HepG2 (cell line): ENCODE results near the gene BCL2L11. TPM values are rescaled to one million over a fixed set of nuclear protein-coding genes. Genes with fewer than 3 reads are reported as not detected.
A peak's percentile ranks its signal among the peaks of the same experiment; 100 is the strongest.

Source experiments
- ATF4 ChIP-seq, 2 experiments: fragments of 450-650 bp in 1 of 2; sonication (generic) in 1 of 2; formaldehyde crosslinking; IDR thresholded peaks; 2 replicates each; pipeline versions ENCODE4 v1.5.0 to v1.8.0; 2020 to 2022; ENCODE audit warnings: mild to moderate bottlenecking in 1 of 2, missing genetic modification reagents in 1 of 2
- CBX5 ChIP-seq: sonication (generic); formaldehyde crosslinking; IDR thresholded peaks from 2 replicates; pipeline ENCODE4 v1.4.0; 2020; ENCODE audit warnings: missing genetic modification reagents, borderline replicate concordance
- HDAC1 ChIP-seq: sonication (generic); formaldehyde crosslinking; IDR thresholded peaks from 2 replicates; pipeline ENCODE4 v1.5.1; 2020; ENCODE audit warnings: mild to moderate bottlenecking, missing genetic modification reagents
- IKZF5 ChIP-seq: IDR thresholded peaks from 2 replicates; pipeline ENCODE4 v1.6.1; 2018; ENCODE audit warnings: missing genetic modification reagents, mild to moderate bottlenecking, missing compliant biosample characterization
- IRF2 ChIP-seq: IDR thresholded peaks from 2 replicates; pipeline ENCODE4 v1.6.1; 2018; ENCODE audit warnings: missing genetic modification reagents, missing compliant biosample characterization
- KAT8 ChIP-seq: IDR thresholded peaks from 2 replicates; pipeline ENCODE4 v1.6.1; 2016; ENCODE audit warnings: missing genetic modification reagents, missing compliant biosample characterization
- PRDM10 ChIP-seq: sonication (generic); formaldehyde crosslinking; IDR thresholded peaks from 2 replicates; pipeline ENCODE4 v1.4.0; 2020; ENCODE audit warnings: low read depth, missing genetic modification reagents
- PRMT3 ChIP-seq: sonication (generic); formaldehyde crosslinking; IDR thresholded peaks from 2 replicates; pipeline ENCODE4 v1.8.1; 2022; ENCODE audit warnings: low read depth, mild to moderate bottlenecking, moderate library complexity, missing genetic modification reagents, borderline replicate concordance
- REL ChIP-seq: sonication (generic); formaldehyde crosslinking; conservative IDR thresholded peaks from 2 replicates; pipeline ENCODE4 v1.8.0; 2022; ENCODE audit warnings: mild to moderate bottlenecking, missing genetic modification reagents, moderate library complexity
- STAG1 ChIP-seq: sonication (generic); formaldehyde crosslinking; IDR thresholded peaks from 2 replicates; pipeline ENCODE4 v1.4.0; 2020; ENCODE audit warnings: missing genetic modification reagents
- ZBTB20 ChIP-seq: sonication (generic); formaldehyde crosslinking; IDR thresholded peaks from 2 replicates; pipeline ENCODE4 v1.8.1; 2023; ENCODE audit warnings: missing genetic modification reagents, low read depth, mild to moderate bottlenecking, borderline replicate concordance
- ZFP1 ChIP-seq: IDR thresholded peaks from 2 replicates; pipeline ENCODE4 v1.6.1; 2016
- ZNF138 ChIP-seq: sonication (generic); formaldehyde crosslinking; IDR thresholded peaks from 2 replicates; pipeline ENCODE4 v1.5.0; 2020; ENCODE audit warnings: mild to moderate bottlenecking, low read depth, missing genetic modification reagents
- ZNF18 ChIP-seq: sonication (generic); formaldehyde crosslinking; IDR thresholded peaks from 2 replicates; pipeline ENCODE4 v1.8.0; 2022; ENCODE audit warnings: mild to moderate bottlenecking, missing genetic modification reagents; ENCODE audit not compliant: insufficient replicate concordance
- ZNF367 ChIP-seq: sonication (generic); formaldehyde crosslinking; IDR thresholded peaks from 2 replicates; pipeline ENCODE4 v1.4.0; 2020; ENCODE audit warnings: missing genetic modification reagents, borderline replicate concordance
- ZNF563 ChIP-seq: sonication (generic); formaldehyde crosslinking; IDR thresholded peaks from 2 replicates; pipeline ENCODE4 v1.8.0; 2022; ENCODE audit warnings: mild to moderate bottlenecking, moderate library complexity, missing genetic modification reagents
- ZNF567 ChIP-seq: sonication (generic); formaldehyde crosslinking; IDR thresholded peaks from 2 replicates; pipeline ENCODE4 v1.8.1; 2023; ENCODE audit warnings: mild to moderate bottlenecking, missing genetic modification reagents, borderline replicate concordance
- ZNF605 ChIP-seq: sonication (generic); formaldehyde crosslinking; IDR thresholded peaks from 2 replicates; pipeline ENCODE4 v1.8.0; 2022; ENCODE audit warnings: mild to moderate bottlenecking, missing genetic modification reagents
- polyA plus RNA-seq, 8 experiments: library from polyadenylated mRNA; depleted of rRNA in 3 of 8; stranded (reverse) in 7 of 8; unstranded in 1 of 8; fragments of >200 nt; fragmentation: Illumina TruSeq in 4 of 8; extraction: Trizol in 4 of 8; gene quantifications; 2 replicates each; pipeline versions ENCODE4 v1.2.1 to v1.2.3, GENCODE V29; 2011 to 2016; ENCODE audit warnings: low read depth in 4 of 8, missing spikeins in 1 of 8, mixed read lengths in 1 of 8; ENCODE audit not compliant: insufficient read depth in 1 of 8
- total RNA-seq, 5 experiments: library from RNA; depleted of rRNA; stranded (reverse); fragments of >200 nt; fragmentation: Illumina TruSeq; extraction: Trizol; gene quantifications; 2 replicates each; pipeline ENCODE4 v1.2.3, GENCODE V29; 2016; ENCODE audit warnings: low read depth in 1 of 5

Gene BCL2L11
- total and polyA plus RNA-seq, 2 of the 13 experiments (the other 11 are each of a cell fraction or from before 2014, with no cell fraction given): 6.1 to 9.7 TPM

- TF ChIP-seq HDAC1 (CRISPR knock-in tag) (peak; percentile 31; the same call in 1 of the 2 replicates), ATF4 (CRISPR knock-in tag; IDR thresholded peaks at IDR 0.05) (0 out of 4 replicates have a peak, but pooled peaks of 1 of the 2 experiments have one; percentile 41), ZNF605 (CRISPR knock-in tag) (peak; percentile 71), CBX5 (CRISPR knock-in tag) (no peak), ZBTB20 (CRISPR knock-in tag) (peak; percentile 24; the same call in 1 of the 2 replicates), PRDM10 (CRISPR knock-in tag) (no peak), ZFP1 (no peak), IKZF5 (CRISPR knock-in tag) (peak; percentile 35; the same call in 1 of the 2 replicates), STAG1 (peak; percentile 3; the same call in 1 of the 2 replicates), REL (CRISPR knock-in tag) (peak; percentile 50; the same call in 1 of the 2 replicates), IRF2 (CRISPR knock-in tag) (peak; percentile 32), PRMT3 (CRISPR knock-in tag) (no peak), ZNF567 (0 out of 2 replicates have a peak, but pooled peaks have one; percentile 40), ZNF18 (CRISPR knock-in tag) (peak; percentile 59), KAT8 (CRISPR knock-in tag) (no peak), ZNF563 (peak; percentile 53; the same call in 1 of the 2 replicates), ZNF138 (CRISPR knock-in tag) (peak; percentile 32; the same call in 1 of the 2 replicates), ZNF367 (CRISPR knock-in tag) (peak; percentile 74; the same call in 1 of the 2 replicates)
These were observed 1.3 kb downstream of the BCL2L11 start (continued) for GRCh38 chr2:111121828-111122630.
